ENCODE measurements around the gene HSPA12A. TPM values are rescaled to one million over a fixed set of nuclear protein-coding genes. Genes with fewer than 3 reads are reported as not detected.

Gene HSPA12A
- total RNA-seq, 2 experiments from 2014 or later = 0.49 TPM; not detected in 1

GRCh38 chr10:116668446-116668845, 73.9 kb downstream of the HSPA12A start:
- Mint-ChIP-seq H3K27me3 (peaks cover 56% of the 10 kb centered on the region), H3K4me3 (no peak overlapping the region), H3K9me3 (no peaks in the 10 kb centered on the region), H3K4me1 (ENCODE audit: low read depth) (no peaks in the 10 kb centered on the region), H3K27ac (no peak overlapping the region), H3K36me3 (ENCODE audit: low read depth) (no peaks in the 10 kb centered on the region)
- TF ChIP-seq, protein P1, sequence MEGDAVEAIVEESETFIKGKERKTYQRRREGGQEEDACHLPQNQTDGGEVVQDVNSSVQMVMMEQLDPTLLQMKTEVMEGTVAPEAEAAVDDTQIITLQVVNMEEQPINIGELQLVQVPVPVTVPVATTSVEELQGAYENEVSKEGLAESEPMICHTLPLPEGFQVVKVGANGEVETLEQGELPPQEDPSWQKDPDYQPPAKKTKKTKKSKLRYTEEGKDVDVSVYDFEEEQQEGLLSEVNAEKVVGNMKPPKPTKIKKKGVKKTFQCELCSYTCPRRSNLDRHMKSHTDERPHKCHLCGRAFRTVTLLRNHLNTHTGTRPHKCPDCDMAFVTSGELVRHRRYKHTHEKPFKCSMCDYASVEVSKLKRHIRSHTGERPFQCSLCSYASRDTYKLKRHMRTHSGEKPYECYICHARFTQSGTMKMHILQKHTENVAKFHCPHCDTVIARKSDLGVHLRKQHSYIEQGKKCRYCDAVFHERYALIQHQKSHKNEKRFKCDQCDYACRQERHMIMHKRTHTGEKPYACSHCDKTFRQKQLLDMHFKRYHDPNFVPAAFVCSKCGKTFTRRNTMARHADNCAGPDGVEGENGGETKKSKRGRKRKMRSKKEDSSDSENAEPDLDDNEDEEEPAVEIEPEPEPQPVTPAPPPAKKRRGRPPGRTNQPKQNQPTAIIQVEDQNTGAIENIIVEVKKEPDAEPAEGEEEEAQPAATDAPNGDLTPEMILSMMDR (IDR thresholded peaks at IDR 0.05) = no peak
- Histone ChIP-seq H3K27me3 (ENCODE audit: control insufficient read depth in 1 of 2, insufficient read depth in 2 of 2, low read length in 2 of 2) (peaks cover 3 to 21% of the 10 kb centered on the region in 2 experiments), H3K4me1 (ENCODE audit: insufficient read depth, low read length) (no peaks in the 10 kb centered on the region), H3K36me3 (ENCODE audit: insufficient read depth, low read length) (no peaks in the 10 kb centered on the region), H3K9me3 (ENCODE audit: control insufficient read depth in 1 of 2, insufficient read depth in 1 of 2, low read length in 2 of 2) (peaks cover 0 to 7% of the 10 kb centered on the region in 2 experiments), H3K4me3 (ENCODE audit: low read length) (no peak overlapping the region), H3K27ac (ENCODE audit: low read depth in 1 of 2, low read length in 2 of 2) (no peak overlapping the region)
- ATAC-seq (ENCODE audit: poor library complexity) = no peak
- ChIA-PET CTCF (no interaction called here), POLR2A (no interaction called here)
- intact Hi-C loops (cut with DNase I, micrococcal nuclease) = no loop called here
- DNase-seq = no peak

DNA sequence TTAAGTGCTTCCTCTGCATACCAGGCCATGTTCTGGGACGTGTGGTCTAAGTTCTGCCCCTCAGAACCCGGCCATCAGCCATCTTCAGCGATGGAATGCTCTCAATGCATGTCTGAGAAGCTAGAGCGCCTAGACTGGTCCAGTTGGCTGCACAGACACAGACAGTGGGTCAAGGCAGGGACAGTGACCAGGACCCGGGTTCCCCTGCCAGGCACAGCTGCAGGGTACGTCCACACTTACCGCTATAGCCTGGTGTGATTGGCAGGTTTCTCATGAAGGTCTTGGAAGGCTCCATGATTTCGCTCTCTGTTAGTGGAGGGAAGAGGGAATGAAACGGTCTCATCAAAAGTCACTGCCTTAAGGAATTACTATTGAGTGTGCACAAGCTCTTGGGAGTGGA, 74.3 kb downstream of the HSPA12A start:
- DNase-seq (no peak), ATAC-seq (ENCODE audit: poor library complexity) (no peak)
- ChIA-PET CTCF (no interaction called here), POLR2A (no interaction called here)
- Histone ChIP-seq H3K4me3 (ENCODE audit: low read length) (no peak overlapping the region), H3K36me3 (ENCODE audit: insufficient read depth, low read length) (no peaks in the 10 kb centered on the region), H3K27me3 (ENCODE audit: control insufficient read depth in 1 of 2, insufficient read depth in 2 of 2, low read length in 2 of 2) (peaks cover 3 to 21% of the 10 kb centered on the region in 2 experiments), H3K4me1 (ENCODE audit: insufficient read depth, low read length) (no peaks in the 10 kb centered on the region), H3K9me3 (ENCODE audit: control insufficient read depth in 1 of 2, insufficient read depth in 1 of 2, low read length in 2 of 2) (peaks cover 0 to 7% of the 10 kb centered on the region in 2 experiments), H3K27ac (ENCODE audit: low read depth in 1 of 2, low read length in 2 of 2) (no peak overlapping the region)
- intact Hi-C loops (cut with DNase I, micrococcal nuclease) = no loop called here
- Mint-ChIP-seq H3K36me3 (ENCODE audit: low read depth) (no peaks in the 10 kb centered on the region), H3K4me1 (ENCODE audit: low read depth) (no peaks in the 10 kb centered on the region), H3K27me3 (peaks cover 56% of the 10 kb centered on the region), H3K27ac (no peak overlapping the region), H3K9me3 (no peaks in the 10 kb centered on the region), H3K4me3 (no peak overlapping the region)
- TF ChIP-seq, protein P1 (IDR thresholded peaks at IDR 0.05) = no peak

GRCh38 chr10:116667484-116667883, 74.9 kb downstream of the HSPA12A start:
- Mint-ChIP-seq H3K4me3 (no peak overlapping the region), H3K27me3 (peaks cover 55% of the 10 kb centered on the region), H3K36me3 (ENCODE audit: low read depth) (no peaks in the 10 kb centered on the region), H3K4me1 (ENCODE audit: low read depth) (no peaks in the 10 kb centered on the region), H3K27ac (no peak overlapping the region), H3K9me3 (no peaks in the 10 kb centered on the region)
- intact Hi-C loops (cut with DNase I, micrococcal nuclease) = no loop called here
- Histone ChIP-seq H3K27ac (ENCODE audit: low read depth in 1 of 2, low read length in 2 of 2) (no peak overlapping the region), H3K4me1 (ENCODE audit: insufficient read depth, low read length) (no peaks in the 10 kb centered on the region), H3K27me3 (ENCODE audit: control insufficient read depth in 1 of 2, insufficient read depth in 2 of 2, low read length in 2 of 2) (peaks cover 3 to 21% of the 10 kb centered on the region in 2 experiments), H3K4me3 (ENCODE audit: low read length) (no peak overlapping the region), H3K36me3 (ENCODE audit: insufficient read depth, low read length) (no peaks in the 10 kb centered on the region), H3K9me3 (ENCODE audit: control insufficient read depth in 1 of 2, insufficient read depth in 1 of 2, low read length in 2 of 2) (peaks cover 0 to 7% of the 10 kb centered on the region in 2 experiments)
- ChIA-PET POLR2A (no interaction called here), CTCF (no interaction called here)
- ATAC-seq (ENCODE audit: poor library complexity) (no peak), DNase-seq (no peak)
- TF ChIP-seq, protein P1 (IDR thresholded peaks at IDR 0.05) = no peak

Measured in CD4-positive, alpha-beta T cell (primary cell).